Omental fat pad (tissue), 4 donors: ENCODE results near the gene CACNA1D. TPM values are rescaled to one million over a fixed set of nuclear protein-coding genes. Genes with fewer than 3 reads are reported as not detected.

ENCODE experiments used
- ATAC-seq: fragments of 150-250 bp; one replicate; pipeline ENCODE4 v1.9.1; 2016; ENCODE audit warnings: mild to moderate bottlenecking, moderate library complexity; ENCODE audit not compliant: low FRiP score
- DNase-seq: peaks from one replicate; pipeline ENCODE4 v3.0.0-alpha.2; 2019; ENCODE audit warnings: low spot score
- CTCF ChIP-seq, 3 donors: fragments of 450-650 bp; IDR thresholded peaks; one replicate each; pipeline ENCODE4 v1.5.1; 2016 to 2017; ENCODE audit warnings: antibody characterized with exemption in 3 of 3, mild to moderate bottlenecking in 3 of 3, moderate library complexity in 2 of 3
- total RNA-seq, 4 donors: library from RNA; depleted of rRNA; stranded (reverse); fragments of >200 nt; gene quantifications; one replicate each; pipeline ENCODE4 v1.1.0, GENCODE V29; 2016

CACNA1D gene
- total RNA-seq, 4 donors from 2014 or later: 0.24 to 1.8 (median 0.74) TPM

GRCh38 chr3:53550005-53550620, 55.7 kb downstream of the CACNA1D start:
- DNase-seq (no peak), ATAC-seq (no peak)
- no peak for TF ChIP-seq CTCF (IDR thresholded peaks at IDR 0.05)

DNA sequence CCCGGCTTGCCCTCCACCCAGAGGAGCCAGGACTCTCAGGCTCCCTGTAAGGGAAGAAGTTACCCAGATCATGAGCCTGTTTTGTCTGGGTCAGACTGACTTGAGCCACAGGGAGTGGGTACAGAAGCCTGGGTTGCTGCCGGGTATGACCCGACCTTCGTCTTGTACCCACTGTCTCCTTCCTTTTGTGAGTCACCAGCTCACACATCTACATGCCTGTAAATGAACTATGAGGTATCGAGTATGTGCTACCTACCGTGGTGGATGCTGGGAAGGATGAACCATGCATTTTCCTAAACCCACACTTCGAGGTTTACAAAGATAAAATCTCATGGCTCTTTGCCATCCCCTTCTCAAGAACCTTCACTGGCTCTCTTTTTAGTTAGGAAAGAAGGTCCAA, 56.9 kb downstream of the CACNA1D start:
- no peak for TF ChIP-seq CTCF (IDR thresholded peaks at IDR 0.05)
- DNase-seq (no peak), ATAC-seq (no peak)

- ATAC-seq (no peak), DNase-seq (no peak)
- no peak for TF ChIP-seq CTCF (IDR thresholded peaks at IDR 0.05)
These were observed 58.3 kb downstream of the CACNA1D start for GRCh38 chr3:53552730-53553129.

DNA sequence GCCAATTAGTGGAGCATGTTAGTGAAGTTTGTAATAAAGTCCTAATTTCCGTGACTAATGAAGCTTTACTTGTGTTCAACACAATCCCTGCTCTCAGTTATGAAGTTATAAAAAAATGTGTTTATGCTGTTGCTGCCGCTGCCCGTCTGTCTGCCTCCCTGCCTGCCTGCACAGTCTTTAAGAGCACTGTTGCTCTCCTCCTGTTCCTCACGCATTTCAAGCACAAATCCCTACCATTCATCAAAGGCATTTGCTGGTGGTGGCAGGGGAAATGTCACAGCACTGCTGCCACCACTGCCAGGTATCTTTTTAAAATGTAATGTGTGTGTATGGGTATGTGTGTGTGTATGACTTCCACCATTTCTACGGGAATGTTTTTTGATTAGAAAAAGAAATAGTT, 58.8 kb downstream of the CACNA1D start:
- no peak for TF ChIP-seq CTCF (IDR thresholded peaks at IDR 0.05)
- ATAC-seq (no peak), DNase-seq (no peak)

- no peak for TF ChIP-seq CTCF (IDR thresholded peaks at IDR 0.05)
- DNase-seq (no peak), ATAC-seq (no peak)
These were observed 60.2 kb downstream of the CACNA1D start for GRCh38 chr3:53554559-53555067.

- DNase-seq (no peak), ATAC-seq (no peak)
- no peak for TF ChIP-seq CTCF (IDR thresholded peaks at IDR 0.05)
These were observed 60.7 kb downstream of the CACNA1D start for GRCh38 chr3:53555068-53555588.
